GM21576 (cell line): ENCODE data around the gene SLC38A3.

Experiments
- ATAC-seq: cut with Tn5 transposase; IDR thresholded peaks from one replicate; pipeline ENCODE4 v1.9.1; 2021; ENCODE audit warnings: mild to moderate bottlenecking, moderate library complexity; ENCODE audit not compliant: unreplicated experiment

SLC38A3 gene

GRCh38 chr3:50190936-50191660 lies 14.0 kb upstream of the SLC38A3 start, which contains the start of gene GNAT1:
Gene GNAT1 (plus strand): TSS chr3:50191610. CDS start chr3:50191726, 116 bp downstream.
- ATAC-seq: no peak

GRCh38 chr3:50192124-50192523 lies 12.9 kb upstream of the SLC38A3 start:
- ATAC-seq: no peak

DNA sequence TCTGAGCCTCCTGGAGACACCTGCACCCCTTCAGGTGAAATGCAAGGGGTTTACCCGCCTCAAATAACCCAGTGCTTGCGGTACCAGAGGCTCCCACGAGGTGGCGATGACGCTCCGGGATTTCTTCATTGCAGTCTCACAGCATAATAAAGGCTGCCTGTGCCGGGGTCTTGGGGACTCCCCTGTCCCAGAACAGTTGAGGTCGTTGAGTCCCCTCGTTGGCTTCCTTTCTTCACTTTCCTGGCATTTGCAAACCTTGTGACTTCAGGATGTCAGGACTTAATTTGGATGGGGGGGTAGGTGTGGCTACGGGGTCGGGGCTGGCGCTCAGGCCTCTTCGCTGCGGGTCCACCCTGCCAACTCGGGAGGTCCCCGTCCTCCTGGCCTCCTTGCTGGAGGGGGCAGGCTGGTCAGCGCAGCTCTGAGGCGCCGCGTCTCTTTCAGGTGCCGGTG lies 12.4 kb upstream of the SLC38A3 start:
- ATAC-seq: no peak

DNA sequence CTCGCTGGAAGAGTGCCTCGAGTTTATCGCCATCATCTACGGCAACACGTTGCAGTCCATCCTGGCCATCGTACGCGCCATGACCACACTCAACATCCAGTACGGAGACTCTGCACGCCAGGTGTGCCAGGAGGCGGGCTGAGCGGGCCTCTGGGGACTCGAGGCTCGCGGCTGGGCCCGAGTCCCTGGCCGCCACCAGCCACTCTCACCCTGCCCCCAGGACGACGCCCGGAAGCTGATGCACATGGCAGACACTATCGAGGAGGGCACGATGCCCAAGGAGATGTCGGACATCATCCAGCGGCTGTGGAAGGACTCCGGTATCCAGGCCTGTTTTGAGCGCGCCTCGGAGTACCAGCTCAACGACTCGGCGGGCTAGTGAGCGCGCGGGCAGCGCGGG lies 11.8 kb upstream of the SLC38A3 start:
- no peak for ATAC-seq

- no peak for ATAC-seq
Observed at GRCh38 chr3:50193746-50194127, 11.3 kb upstream of the SLC38A3 start.

- ATAC-seq: no peak
Observed at GRCh38 chr3:50194128-50194902, 10.8 kb upstream of the SLC38A3 start.

GRCh38 chr3:50194903-50195500 lies 10.1 kb upstream of the SLC38A3 start:
- ATAC-seq: no peak

GRCh38 chr3:50195501-50196252 lies 9.4 kb upstream of the SLC38A3 start:
- no peak for ATAC-seq

- ATAC-seq: no peak
Observed at GRCh38 chr3:50196253-50196801, 8.7 kb upstream of the SLC38A3 start.

GRCh38 chr3:50201573-50202315 lies 3.3 kb upstream of the SLC38A3 start:
- no peak for ATAC-seq

DNA sequence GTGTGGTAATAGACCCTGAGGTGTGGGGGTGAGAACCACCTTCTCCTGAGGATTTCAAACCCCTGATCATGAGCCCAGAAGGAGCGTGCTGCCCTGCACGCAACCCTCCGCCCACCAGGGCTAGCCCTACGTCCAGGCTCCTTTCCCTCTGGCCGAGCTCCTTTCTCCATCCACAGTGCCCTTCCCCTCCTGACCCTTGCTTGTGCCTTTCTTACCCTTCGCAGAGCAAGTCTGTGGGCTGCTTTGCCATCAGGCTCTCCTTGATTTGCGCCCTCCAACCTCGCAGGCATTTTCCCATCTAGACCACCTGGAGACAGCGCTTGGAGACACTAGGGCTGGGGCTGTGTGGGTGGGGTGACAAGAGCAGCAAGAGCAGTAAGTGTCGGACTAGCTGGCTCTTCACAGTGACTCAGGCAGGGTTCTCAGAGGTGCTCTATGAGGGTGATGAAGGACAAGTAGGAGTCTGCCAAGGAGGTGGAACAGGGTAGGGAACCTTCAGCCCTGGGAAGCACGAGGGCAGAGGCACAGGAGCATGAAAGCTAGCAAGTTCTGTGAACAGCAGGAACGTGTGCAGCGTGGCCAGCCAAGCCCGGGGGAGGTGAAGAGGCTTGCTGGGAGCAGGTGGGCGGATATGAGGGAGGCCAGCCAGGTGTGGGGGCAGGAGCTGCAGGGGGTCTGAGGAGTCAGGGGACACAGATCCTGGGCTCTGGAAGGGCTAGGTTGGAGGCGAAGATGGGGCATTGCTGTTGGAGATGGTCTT lies 2.5 kb upstream of the SLC38A3 start:
- ATAC-seq: no peak

GRCh38 chr3:50203113-50203808 lies 1.8 kb upstream of the SLC38A3 start:
- ATAC-seq: no peak

GRCh38 chr3:50203809-50204803 lies 965 bp upstream of the SLC38A3 start:
- no peak for ATAC-seq

DNA sequence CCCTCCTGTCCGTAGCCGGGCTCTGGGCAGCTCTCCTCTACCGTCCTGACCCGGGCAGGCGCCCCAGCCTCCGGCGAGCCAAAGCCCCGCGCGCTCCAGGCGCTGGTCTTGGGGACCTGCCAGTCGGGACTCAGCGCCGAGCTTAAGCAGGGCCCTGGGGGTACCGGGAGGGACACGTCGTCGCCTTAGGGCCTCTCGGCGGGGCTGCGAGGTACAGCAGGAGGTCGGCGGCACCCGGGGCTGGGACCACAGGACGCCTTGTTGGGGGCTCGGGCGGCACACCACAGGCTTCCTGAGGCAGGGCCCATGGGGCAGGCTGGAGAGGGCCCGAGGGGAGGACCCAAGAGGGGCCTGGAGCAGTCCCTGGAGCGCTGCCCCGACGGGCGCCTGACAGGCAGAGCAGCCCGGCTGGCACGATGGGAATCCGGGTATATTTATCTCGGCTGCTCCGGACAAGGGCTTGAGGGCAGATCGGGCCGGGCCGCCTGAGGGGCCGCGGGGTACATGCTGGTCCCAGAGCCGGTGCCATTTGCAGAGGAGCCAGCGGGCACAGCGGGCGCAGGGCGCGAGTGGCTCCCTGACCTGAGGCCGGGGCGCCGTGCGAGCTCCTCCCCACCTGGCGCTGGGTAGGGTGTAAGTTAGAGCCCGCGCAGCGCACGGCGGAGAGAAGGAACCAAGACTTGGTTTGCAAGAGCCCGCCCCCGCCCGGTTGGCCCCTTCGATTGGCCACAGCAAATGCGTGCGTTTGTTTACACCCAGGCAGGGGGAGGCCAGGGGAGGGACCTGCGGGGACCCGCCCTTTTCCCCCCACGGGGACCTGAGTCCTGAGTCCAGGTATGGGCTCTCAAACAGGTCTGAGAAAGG lies 574 bp downstream of the SLC38A3 start:
- no peak for ATAC-seq

- ATAC-seq: no peak
Observed at GRCh38 chr3:50207359-50208042, 2.4 kb downstream of the SLC38A3 start.
